Hypothalamus (tissue), 51 donors: ENCODE data around the gene STX5.
"Not testable (repeated sequence)": the region's sequence is repeated elsewhere in the genome, so short reads cannot be mapped to it uniquely, and the experiment has no call there.

ENCODE experiments used
- DNase-seq, 51 donors: peaks; one replicate each; lab custom pipeline; 2025; lab: John Stamatoyannopoulos, UW

Gene STX5

DNA sequence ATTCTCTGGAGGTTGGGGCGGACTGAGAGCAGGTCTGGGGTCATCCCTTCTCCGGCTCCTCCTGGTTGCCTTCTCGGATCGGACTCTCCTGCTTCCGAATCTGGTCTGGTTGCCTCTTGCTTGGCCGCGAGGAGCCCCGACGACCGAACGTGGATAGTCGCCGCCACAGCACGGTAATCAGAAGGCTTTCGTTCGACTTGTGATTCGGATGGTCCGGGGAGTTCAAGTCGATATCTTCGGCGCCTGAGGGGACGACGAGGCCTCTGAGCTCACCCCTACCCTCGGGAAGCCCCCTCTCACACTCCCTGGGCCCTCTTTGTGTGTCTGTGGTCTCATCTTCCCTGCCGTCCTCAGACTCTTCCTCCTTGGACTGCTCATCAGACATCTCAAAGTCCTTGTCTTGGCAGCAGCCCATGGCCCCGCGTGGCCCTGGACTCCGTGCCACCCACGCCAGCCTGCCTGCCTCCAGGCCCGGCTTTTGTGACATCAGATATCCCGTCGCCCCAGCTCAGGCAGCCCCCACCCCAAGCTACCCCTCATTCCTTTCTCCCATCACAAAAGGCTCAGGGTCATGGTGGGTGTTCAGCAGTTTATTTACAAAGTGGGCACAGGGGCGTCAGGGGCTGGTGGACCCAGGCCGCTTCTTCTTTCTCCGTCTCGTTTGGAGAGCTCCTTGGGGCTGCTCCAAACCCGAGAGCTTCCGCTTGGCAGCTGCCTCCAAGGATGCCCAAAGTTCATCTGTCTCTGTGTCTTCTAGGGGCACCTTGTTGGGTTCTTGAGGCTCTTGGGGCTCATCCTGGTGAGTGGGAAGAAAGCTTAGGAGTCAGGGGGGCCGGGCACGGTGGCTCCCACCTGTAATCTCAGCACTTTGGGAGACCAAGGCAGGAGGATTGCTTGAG lies 734 bp upstream of the STX5 start, which contains the start of gene TEX54:
TEX54 (minus strand) TSS at position 506 of the 899 bp plus-strand sequence.
- DNase-seq, result peak in 11 of 51 donors; percentile 21 to 73 (median 37)

- DNase-seq, result peak in 5 of 51 donors; percentile 7 to 68 (median 36)
Measured at GRCh38 chr11:62830904-62831519, 839 bp downstream of the STX5 start.

GRCh38 chr11:62828130-62828529 lies 3.7 kb downstream of the STX5 start:
- DNase-seq, result not testable (repeated sequence)

- no peak for DNase-seq
Measured at GRCh38 chr11:62823677-62824076, 8.2 kb downstream of the STX5 start.

- no peak for DNase-seq
Measured at GRCh38 chr11:62817129-62817528, 14.7 kb downstream of the STX5 start.

- DNase-seq, result no peak
Measured at GRCh38 chr11:62816557-62816956, 15.3 kb downstream of the STX5 start.

DNA sequence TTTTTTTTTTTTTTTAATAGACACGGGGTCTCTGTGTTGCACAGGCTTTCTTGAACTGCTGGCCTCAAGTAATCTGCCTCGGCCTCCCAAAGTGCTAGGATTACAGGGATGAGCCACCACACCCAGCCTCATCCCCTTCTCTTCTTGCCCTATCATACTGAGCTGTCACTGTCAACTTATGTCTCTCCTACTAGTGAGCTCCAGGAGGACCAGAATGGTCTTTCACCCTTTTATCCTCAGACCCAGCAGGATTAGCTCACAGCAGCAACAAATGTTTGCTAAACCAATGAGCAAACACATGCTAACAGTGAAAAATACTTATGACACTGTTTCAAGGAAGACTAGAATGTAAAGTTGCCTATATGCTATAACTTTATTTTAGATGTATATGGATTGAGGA lies 20.2 kb downstream of the STX5 start:
- no peak for DNase-seq

DNA sequence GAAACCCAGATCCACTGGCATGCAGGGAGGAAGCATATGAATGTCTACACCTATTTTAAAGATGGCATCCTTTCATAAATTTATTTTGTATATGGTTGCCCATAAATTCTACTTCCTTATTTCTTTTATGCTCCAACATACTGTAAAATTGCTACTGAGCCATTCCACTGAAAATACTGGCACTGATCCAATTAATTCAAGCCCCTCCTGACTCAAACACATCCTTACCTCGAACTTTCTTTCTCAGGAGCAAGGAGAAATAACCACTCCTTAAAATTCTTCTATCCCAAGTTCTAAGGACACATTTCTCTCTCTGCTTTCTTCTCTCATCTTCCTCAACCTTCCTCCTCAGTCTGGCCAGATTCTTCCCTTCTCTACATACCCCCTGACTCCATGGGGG lies 21.1 kb downstream of the STX5 start:
- DNase-seq, result no peak

- peak in 6 of 51 donors; percentile 5 to 33 (median 8) for DNase-seq
Measured at GRCh38 chr11:62806611-62807121, 25.2 kb downstream of the STX5 start.

DNA sequence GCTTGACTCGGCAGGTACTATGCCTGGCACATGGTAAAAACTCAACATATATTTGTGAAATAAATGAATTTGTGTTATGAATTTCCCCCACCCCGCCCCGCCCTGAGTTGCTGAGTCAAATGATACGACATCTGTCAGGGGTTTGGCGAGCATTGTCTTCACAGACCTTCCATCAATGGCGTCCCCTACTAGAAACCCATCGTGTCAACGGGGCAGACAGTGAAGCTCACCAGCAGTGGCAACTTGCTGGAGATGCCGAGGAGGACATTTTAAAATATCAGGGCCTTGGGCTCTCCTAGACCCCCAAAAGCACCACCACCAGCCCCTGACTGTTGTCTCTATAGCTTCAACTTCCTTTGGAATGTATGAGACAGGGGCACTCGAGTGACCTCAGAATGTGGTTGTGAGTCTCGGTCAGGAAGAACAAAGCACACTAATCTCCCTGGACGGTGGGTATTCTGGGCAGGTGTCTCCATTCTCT lies 25.9 kb downstream of the STX5 start:
- DNase-seq, result no peak

DNA sequence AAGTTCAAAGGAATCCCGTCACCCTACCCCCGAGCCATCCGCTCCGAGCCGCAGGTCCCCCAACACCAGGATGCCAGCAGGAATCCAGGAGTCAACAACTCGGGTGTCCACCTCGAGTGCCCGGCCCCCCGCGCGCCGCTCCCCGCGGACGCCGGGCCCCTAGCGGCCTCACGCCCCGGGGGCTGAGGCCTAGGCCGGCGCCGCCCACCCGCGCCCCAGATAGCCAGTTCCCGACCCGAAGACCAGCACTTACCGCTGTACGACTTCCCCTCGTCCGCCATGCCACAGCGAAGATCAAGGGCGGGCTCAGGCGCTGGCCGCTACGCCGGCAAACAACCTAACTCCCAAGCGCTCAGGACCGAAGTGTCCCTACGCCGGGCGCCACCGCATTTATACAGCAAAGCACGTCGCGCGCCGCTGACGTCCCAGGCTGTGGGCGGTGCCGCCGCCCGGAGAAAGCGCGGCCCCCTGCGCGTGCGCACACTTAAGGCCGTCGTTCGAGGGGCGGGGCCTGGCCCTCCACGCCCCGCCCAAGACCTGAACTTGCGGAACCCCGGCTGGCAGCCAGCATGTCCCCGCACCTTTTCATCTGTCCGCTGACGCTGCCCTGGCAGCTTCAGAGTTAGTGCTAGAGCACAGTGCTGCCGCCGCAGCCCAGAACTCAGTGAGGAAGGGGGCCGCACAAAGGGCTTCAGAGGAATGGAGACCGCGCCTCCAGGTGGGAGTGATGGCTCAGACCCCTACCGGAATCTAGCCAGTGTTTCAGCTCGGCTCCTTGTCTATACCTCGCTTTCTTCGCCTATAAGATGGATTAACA lies 26.6 kb downstream of the STX5 start, which contains the start of gene NXF1:
NXF1 (minus strand) TSS at position 365 of the 817 bp plus-strand sequence; CDS start at position 281, 84 bp downstream.
- DNase-seq, result peak; percentile 51 to 98 (median 92)

- no peak for DNase-seq
Measured at GRCh38 chr11:62804310-62805075, 27.4 kb downstream of the STX5 start.

- DNase-seq, result no peak
Measured at GRCh38 chr11:62801071-62801470, 30.8 kb downstream of the STX5 start.

DNA sequence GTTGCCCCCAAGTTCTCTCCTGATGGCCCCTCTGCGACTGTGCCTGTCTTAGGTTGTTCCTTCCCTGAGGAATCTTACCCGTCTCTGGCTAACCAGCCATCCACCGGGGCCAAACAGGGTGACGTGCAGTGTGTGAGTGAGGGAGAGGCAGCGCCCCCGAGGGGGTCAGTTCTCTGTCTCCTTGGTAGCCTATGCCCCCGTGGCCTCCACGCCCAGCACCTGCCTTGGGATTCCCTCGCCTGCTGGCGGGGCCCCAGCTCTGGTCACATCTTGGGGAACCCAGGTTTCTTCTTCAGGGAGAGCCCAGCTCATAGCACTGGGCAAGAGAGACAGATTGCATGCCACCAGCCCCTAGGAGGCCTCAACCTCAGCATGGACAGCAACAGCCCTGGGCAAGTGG lies 32.4 kb downstream of the STX5 start:
- no peak for DNase-seq

DNA sequence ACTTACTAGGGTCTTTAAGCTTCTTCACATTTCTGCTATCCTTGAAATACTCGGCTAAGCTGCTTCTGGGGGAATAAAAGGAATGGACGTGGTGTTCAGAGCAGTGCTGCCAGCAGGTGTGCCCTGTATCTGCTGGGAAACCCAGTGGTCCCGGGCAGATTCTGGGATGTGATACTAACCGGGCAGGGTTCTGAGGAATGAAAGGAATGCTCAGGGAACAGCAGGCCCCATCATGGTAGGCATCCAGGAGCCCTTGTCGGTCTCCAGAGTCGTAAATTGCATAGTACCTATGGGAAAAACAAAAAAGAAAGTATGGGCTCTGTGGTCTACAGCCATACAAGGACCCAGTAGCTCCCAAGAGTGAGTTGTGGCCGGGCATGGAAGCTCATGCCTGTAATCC lies 35.6 kb downstream of the STX5 start:
- no peak for DNase-seq

DNA sequence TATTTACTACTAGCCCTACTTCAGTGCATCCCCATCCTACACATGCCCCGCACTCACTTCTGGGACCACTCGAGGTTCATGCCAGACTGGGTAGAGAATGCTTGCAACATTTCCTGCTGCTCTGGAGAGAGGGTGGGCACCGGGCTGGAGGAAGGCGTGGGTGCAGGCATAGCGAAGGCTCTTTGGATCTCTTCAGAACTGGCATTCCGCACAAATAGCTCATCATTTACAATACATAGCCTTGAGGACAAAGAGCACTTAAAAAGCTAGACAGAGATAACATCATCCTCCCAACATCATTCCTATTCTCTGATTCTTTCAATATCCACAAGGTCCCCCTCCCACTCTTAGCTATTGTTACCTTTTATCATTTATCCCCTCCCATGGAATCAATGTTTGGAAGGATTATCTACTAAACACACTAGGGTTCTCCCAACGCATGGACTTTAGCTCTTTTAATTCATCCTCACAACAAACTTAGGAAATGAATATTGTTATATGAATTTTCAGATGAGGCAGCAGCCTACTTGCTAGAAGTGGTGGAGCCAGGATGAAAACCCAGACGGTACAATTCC lies 37.6 kb downstream of the STX5 start:
- DNase-seq, result no peak

- peak in 8 of 51 donors; percentile 17 to 55 (median 36) for DNase-seq
Measured at GRCh38 chr11:62792202-62792575, 39.7 kb downstream of the STX5 start.

DNA sequence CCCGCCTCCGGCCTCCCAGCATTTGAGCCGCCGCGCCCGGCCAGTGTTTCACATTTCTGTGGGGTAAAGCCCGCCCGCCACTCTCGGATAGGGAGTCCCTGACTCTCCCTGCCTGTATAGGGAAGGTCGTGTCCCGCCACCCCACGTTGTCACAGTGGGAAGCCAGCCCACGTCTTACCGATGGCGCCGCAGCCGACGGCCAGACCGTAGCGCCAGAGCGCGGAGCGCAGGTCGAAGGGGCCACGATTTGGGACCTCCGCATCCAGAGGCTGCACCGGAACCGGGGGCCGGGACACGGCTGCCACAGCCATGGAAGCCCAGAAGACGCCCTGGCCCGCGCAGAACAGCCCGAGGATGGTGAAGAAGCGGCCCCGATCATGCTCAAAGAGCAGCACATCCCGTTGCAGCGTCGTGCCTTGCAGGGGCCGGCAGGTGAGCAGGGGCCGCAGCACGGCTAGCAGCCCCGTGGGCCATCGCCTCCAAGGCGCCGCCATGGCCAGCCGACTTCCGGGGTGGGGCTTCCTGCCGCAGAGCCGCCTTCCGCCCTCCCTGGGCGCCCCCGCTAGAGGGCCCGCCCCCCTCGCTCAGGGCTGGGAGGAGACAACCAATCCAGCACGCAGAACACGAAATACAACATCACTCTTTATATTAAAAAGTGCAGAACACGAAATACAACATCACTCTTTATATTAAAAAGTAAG lies 40.2 kb downstream of the STX5 start, which contains the start of gene TMEM223:
TMEM223 (minus strand) TSS at position 506 of the 701 bp plus-strand sequence; CDS start at position 494, 12 bp downstream.
- peak; percentile 12 to 92 (median 77) for DNase-seq

DNA sequence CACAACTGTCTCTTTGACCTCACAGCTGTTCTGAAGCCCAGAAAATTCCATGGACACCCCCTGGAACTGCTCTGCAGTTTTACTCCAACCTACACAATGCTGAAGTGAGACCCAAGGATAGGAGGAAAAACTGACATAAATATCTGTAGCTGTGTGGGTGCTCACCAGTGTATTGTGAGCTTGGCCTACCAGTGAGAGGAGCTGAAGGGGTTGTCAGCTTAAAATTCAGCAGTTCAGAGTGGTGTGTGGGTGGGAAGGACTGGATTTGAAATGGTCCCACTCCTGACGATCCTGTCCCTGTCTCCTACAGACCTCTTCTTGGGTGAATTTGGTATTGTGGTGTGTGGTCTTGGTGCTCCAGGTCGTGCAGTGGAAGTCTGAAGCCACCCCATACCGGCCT lies 42.3 kb downstream of the STX5 start:
- DNase-seq, result peak in 1 of 51 donors; percentile 1
